ENCODE data around the gene PYROXD2.
"Not testable (repeated sequence)": the region's sequence is repeated elsewhere in the genome, so short reads cannot be mapped to it uniquely, and the experiment has no call there.

Gene PYROXD2

GRCh38 chr10:98389398-98389797 lies 25.6 kb downstream of the PYROXD2 start:
- no peak for DNase-seq

- DNase-seq = no peak
Measured at GRCh38 chr10:98388101-98388655, 26.8 kb downstream of the PYROXD2 start.

- DNase-seq = no peak
Measured at GRCh38 chr10:98384531-98385133, 30.4 kb downstream of the PYROXD2 start.

- DNase-seq = no peak
Measured at GRCh38 chr10:98383869-98384268, 31.1 kb downstream of the PYROXD2 start.

- DNase-seq = not testable (repeated sequence)
Measured at GRCh38 chr10:98383134-98383667, 31.8 kb downstream of the PYROXD2 start.

GRCh38 chr10:98382691-98383101 lies 32.3 kb downstream of the PYROXD2 start:
- DNase-seq = no peak

- DNase-seq = no peak
Measured at GRCh38 chr10:98380493-98381339, 34.3 kb downstream of the PYROXD2 start.

- DNase-seq = no peak
Measured at GRCh38 chr10:98378722-98379121, 36.3 kb downstream of the PYROXD2 start.

GRCh38 chr10:98377536-98377935 lies 37.4 kb downstream of the PYROXD2 start:
- DNase-seq = no peak

- DNase-seq = no peak
Measured at GRCh38 chr10:98377001-98377400, 38.0 kb downstream of the PYROXD2 start.

- no peak for DNase-seq
Measured at GRCh38 chr10:98376485-98376884, 38.5 kb downstream of the PYROXD2 start.

- no peak for DNase-seq
Measured at GRCh38 chr10:98374217-98374985, 40.6 kb downstream of the PYROXD2 start.

GRCh38 chr10:98373260-98374040 lies 41.5 kb downstream of the PYROXD2 start:
- no peak for DNase-seq

- DNase-seq = no peak
Measured at GRCh38 chr10:98370831-98371820, 43.9 kb downstream of the PYROXD2 start.

- no peak for DNase-seq
Measured at GRCh38 chr10:98369801-98370200, 45.2 kb downstream of the PYROXD2 start.

- DNase-seq = no peak
Measured at GRCh38 chr10:98368644-98369043, 46.3 kb downstream of the PYROXD2 start.

GRCh38 chr10:98367604-98368451 lies 47.2 kb downstream of the PYROXD2 start:
- DNase-seq = no peak

- DNase-seq = no peak
Measured at GRCh38 chr10:98366062-98366530, 48.9 kb downstream of the PYROXD2 start.

- no peak for DNase-seq
Measured at GRCh38 chr10:98365406-98366061, 49.4 kb downstream of the PYROXD2 start.

All from stimulated activated CD4-positive, alpha-beta T cell treated with anti-CD3 and anti-CD28 coated beads, Interleukin-12 subunit alpha, Interleukin-12 subunit beta, amount 100 ng/mL, for 4 hours (primary cell).